ENCODE data around the gene ZNF169.
"Not testable (repeated sequence)": the region's sequence is repeated elsewhere in the genome, so short reads cannot be mapped to it uniquely, and the experiment has no call there.

The ZNF169 gene

GRCh38 chr9:94287877-94288513 lies 28.9 kb downstream of the ZNF169 start:
- no peak for DNase-seq

DNA sequence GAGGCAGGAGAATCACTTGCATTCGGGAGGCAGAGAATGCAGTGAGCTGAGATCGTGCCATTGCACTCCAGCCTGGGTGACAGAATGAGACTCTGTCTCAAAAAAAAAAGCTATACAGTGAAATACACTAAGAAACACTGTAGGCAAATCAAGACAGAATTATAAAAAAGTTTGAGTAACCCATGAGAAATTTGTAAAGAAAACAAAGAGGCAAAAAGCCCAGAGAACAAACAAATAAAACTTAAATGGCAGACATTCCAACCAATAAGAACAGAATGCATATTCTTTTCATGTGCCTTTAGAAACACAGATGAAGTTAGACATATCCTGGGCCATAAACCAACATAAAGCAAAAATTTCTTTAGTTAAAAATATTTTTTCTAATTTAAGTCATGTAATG lies 30.6 kb downstream of the ZNF169 start:
- no peak for DNase-seq

DNA sequence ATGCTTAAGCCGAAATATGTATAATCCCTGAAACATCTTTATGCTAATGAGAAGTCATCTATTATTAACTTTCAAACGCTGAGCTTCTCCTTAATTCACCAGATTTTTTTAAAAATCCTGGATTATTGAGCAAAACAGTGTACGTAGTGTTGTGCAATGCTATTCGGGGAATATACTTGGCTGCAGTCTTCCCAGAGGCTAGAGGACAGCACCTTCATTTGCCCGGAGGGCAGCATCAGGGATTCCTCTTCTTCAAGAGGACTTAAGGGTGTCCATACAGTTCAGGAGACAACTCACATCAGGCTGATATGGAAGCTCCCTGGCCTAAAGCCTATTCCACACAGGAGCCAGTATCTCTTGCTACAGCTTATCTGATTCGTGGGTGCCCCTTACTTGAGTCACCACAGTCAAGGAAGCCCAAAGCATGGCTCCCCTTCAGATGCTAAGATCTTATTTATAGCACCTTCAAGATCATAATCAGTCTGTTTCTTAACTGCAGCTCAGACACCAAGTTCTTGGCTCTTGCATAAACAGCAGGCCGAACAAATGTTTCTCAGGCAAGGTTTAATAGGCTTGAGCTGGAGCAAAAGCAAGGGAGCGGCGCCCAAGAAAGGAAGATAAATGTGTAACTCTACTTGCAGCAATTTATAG lies 40.0 kb downstream of the ZNF169 start:
- no peak for DNase-seq

- no peak for DNase-seq
These were observed 41.6 kb downstream of the ZNF169 start for GRCh38 chr9:94300470-94301301.

- DNase-seq: no peak
These were observed 42.5 kb downstream of the ZNF169 start for GRCh38 chr9:94301583-94301982.

- no peak for DNase-seq
These were observed 43.3 kb downstream of the ZNF169 start for GRCh38 chr9:94302426-94302825.

DNA sequence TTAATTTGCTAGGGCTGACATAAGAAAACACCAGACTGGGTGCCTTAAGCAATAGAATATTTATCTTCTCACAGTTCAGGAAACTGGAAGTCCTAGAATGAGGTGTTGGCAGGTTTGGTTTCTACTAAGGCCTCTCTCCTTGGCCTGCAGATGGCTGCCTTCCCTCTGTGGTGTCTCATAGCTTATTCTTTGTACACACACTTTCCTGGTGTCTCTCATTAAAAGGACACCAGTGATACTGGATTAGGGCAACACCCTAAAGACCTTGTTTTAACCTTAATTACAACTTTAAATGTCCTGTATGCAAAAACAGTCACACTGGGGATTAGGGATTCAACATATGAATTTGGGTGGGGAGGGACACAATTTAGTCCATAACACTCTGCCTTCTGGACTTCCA lies 44.2 kb downstream of the ZNF169 start:
- no peak for DNase-seq

- DNase-seq: not testable (repeated sequence)
These were observed 56.2 kb downstream of the ZNF169 start for GRCh38 chr9:94315034-94315984.

DNA sequence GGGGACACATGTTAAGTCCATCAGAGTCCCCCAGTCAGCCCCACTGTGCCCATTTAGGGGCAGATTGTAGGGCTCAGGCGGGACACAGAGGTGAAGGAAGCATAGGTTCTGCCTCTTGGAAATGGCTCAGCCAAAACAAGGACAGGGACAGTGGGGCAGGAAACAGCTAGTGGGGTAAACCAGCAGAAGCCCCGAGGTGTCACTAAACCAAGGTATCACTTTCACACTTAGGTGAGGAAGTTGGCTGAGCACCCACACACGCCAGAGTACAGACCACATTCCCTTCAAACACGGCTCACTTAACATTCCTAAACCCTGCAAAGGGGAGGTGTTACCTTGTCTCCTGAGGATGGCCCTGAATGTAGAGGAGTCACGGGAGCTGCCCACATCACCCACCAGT lies 57.1 kb downstream of the ZNF169 start:
- DNase-seq: not testable (repeated sequence)

- not testable (repeated sequence) for DNase-seq
These were observed 59.0 kb downstream of the ZNF169 start for GRCh38 chr9:94317949-94318657.

DNA sequence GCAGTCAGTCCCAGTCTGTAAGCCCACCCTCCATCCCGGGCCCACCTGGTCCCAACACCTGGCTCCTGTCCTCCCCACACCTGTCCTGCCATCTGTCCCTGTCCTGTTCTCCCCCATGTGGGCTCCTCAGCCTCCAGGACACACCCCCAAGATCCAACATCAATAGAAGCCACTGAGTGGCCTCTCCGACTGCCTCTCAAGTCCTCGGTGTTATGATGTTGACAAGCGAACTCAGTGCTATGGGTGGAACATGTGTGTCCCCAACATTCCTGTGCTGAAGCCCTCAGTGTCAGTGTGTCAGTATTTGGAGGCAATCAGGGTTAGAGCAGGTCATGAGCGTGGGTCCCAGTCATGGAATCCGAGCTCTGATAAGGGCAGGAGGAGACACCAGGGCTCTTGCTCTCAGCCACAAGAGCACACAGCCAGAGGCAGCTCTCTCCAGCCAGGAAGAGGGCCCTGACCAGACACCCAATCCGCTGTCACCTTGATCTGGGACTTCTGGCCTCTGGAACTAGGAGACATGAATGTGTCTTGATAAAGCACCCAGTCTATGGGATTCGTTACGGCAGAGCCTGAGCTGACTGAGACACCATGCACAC lies 63.3 kb downstream of the ZNF169 start:
- not testable (repeated sequence) for DNase-seq

GRCh38 chr9:94323153-94323798 lies 64.2 kb downstream of the ZNF169 start:
- DNase-seq: not testable (repeated sequence)

GRCh38 chr9:94325583-94325982 lies 66.5 kb downstream of the ZNF169 start:
- not testable (repeated sequence) for DNase-seq

GRCh38 chr9:94328544-94328943 lies 69.4 kb downstream of the ZNF169 start, which contains the start of gene NUTM2F:
TSS of gene NUTM2F (minus strand) at chr9:94328644. CDS start at chr9:94328623, 21 bp downstream.
- DNase-seq: not testable (repeated sequence)

DNA sequence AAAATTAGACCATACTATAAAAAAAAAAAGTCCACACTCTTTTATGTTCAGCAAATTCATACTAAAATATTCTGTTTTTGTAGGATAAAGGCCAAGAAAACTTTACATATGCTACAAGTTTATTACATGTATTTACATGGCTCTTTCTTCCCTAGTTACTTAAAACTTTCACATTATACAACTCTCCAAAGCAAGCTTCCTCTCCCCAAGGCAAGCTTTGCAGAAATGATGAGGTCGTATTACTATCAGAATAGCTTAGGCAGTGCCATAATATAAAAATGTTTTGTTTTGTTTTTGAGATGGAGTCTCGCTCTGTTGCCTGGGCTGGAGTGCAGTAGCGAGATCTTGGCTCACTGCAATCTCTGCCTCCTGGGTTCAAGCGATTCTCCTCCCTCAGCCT lies 77.3 kb downstream of the ZNF169 start:
- DNase-seq: not testable (repeated sequence)

- not testable (repeated sequence) for DNase-seq
These were observed 79.6 kb downstream of the ZNF169 start for GRCh38 chr9:94338723-94339122.

GRCh38 chr9:94339657-94340056 lies 80.6 kb downstream of the ZNF169 start:
- not testable (repeated sequence) for DNase-seq

GRCh38 chr9:94340750-94341149 lies 81.7 kb downstream of the ZNF169 start:
- not testable (repeated sequence) for DNase-seq

GRCh38 chr9:94341703-94342102 lies 82.6 kb downstream of the ZNF169 start:
- not testable (repeated sequence) for DNase-seq

- DNase-seq: not testable (repeated sequence)
These were observed 88.4 kb downstream of the ZNF169 start for GRCh38 chr9:94347451-94347850.

DNA sequence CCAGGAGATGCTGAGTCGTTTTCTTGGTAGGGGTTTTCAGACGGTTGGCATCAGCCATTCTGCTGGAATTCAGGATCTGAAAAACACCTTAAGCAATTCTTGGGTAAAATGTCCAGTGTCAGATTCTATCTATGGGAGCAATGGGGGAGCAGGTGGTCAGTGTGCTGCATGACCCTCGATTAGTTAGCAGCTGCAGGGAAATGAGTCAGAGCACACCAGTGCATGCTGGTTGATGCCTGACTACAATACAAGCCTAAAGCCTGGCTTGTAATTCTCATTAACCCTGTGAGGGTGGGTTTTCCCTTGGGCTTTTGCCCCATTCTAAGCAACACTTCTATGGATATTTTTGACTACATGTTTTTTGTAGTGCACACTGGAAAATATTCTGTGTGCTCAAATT lies 89.7 kb downstream of the ZNF169 start:
- not testable (repeated sequence) for DNase-seq
